ENCODE data around the gene PDE4DIP.
"Not testable (repeated sequence)": the region's sequence is repeated elsewhere in the genome, so short reads cannot be mapped to it uniquely, and the experiment has no call there.

Gene PDE4DIP

DNA sequence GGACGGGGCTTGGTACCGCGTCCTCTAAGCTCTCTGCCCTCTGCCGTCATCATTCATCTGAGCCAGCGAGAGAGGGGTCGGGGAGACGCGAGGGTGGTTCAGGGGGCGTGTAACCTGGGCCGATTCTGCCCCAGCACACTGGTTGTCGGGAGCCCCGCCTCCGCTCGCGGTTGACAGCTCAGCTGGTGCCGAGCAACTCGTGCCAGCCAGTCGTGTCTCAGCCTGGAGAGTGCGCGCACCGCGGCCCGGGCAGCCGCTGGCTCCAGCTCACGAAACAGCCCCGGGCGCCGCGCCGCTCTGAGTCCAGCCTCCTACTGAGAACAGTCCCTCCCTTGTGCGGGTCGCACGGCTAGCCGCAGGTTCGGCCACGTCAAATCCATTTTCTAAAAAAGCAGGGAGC lies at the start of gene PDE4DIP:
PDE4DIP (plus strand) TSS at position 209 of the 400 bp plus-strand sequence. CDS start 347 bp downstream, outside the sequence.
- not testable (repeated sequence) for H3K4me3 ChIP-seq (ENCODE audit: low read depth, low read length)

GRCh38 chr1:148808268-148808928 lies 35.8 kb upstream of the PDE4DIP start:
- not testable (repeated sequence) for H3K4me3 ChIP-seq (ENCODE audit: low read depth, low read length)

GRCh38 chr1:148808929-148809283 lies 35.3 kb upstream of the PDE4DIP start:
- not testable (repeated sequence) for H3K4me3 ChIP-seq (ENCODE audit: low read depth, low read length)

DNA sequence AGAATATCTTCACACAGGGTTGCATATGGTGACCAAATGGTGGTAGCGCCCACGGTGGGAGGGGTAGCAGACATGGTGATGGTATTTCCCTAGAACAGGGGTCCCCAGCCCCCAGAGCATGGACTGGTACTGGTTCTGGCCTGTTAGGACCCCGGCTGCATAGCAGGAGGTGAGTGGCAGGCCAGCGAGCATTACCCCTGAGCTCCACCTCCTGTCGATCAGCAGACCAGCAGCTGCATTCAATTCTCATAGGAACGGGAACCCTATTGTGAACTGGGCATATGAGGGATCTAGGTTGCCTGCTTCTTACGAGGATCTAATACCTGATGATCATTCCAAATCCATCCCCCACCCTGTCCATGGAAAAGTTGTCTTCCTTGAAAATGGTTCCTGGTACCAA lies 22.0 kb upstream of the PDE4DIP start:
- not testable (repeated sequence) for H3K4me3 ChIP-seq (ENCODE audit: low read depth, low read length)

DNA sequence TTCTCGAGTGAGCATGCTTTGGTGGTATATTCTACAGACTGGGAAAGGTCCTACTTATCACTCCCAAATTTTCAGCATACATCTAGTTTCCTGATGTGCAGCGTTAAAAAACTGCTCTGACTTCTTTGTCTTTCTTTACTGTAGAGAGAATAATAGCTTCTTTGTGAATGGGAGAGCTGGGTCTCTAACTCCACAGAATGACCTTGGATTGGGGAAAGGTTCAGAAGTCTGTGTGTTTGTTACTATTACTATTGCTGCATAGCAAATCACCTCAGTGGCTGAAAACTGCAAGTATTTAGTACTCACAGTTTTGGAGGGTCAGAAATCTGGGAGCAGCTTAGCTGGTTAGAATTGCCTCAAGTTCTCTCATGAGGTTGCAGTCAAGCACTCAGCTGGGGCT lies 20.4 kb upstream of the PDE4DIP start:
- H3K4me3 ChIP-seq (ENCODE audit: low read depth, low read length) = not testable (repeated sequence)

GRCh38 chr1:148825029-148825428 lies 19.2 kb upstream of the PDE4DIP start:
- H3K4me3 ChIP-seq (ENCODE audit: low read depth, low read length) = not testable (repeated sequence)

DNA sequence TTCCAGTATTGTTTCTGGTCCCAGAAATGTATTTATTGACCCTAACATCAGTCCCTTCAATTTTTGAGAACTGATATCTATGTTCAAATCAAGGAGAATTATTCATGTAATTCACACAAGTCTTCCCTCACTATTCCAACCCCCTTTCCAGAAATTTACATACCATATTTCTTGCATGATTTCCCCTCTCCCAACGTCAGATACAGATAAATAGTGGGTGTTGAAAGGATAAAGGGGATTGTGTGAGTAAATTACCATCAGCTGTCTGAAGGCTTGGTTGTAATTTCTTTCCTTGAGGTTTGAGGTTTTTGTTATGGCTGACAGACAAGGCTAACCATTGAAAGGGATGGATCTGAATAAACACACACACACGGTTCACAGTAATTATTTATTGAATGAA lies 15.7 kb upstream of the PDE4DIP start:
- H3K4me3 ChIP-seq (ENCODE audit: low read depth, low read length) = not testable (repeated sequence)

DNA sequence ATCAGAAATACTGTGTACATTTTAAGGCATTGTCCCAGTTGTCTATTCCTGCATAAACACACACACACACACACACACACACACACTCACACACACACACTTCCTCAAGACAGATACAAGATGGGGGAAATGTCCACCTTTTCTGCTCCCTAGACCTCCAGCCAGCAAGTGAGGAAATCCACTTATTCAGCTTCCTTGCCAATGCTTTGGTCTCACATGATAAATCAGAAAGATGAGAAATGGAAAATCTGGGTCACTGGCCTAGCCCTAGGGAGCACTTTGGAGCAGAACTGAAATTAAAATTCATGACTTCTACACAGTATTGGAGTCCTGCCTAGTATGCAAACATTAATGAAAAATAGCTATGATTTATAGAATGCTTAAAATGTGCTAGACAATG lies 15.3 kb upstream of the PDE4DIP start:
- not testable (repeated sequence) for H3K4me3 ChIP-seq (ENCODE audit: low read depth, low read length)

DNA sequence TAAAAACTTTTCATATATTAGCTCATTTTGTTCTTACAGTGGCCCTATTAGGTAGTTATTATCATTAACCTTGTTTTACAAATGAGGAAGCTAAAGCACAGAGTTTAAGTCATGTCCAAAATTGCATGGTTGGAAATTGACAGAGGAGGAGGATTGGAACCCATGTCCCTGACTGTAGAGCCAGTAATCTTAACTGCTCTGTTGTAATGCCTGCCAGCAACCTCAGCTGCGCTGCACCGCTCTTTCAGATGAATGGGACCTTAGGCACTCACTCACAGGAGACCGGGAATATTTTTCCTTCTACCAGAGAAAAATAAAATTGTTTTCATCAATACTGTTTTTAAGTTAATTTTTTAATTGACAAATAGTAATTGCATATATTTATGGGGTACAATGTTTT lies 14.9 kb upstream of the PDE4DIP start:
- not testable (repeated sequence) for H3K4me3 ChIP-seq (ENCODE audit: low read depth, low read length)

- H3K4me3 ChIP-seq (ENCODE audit: low read depth, low read length) = not testable (repeated sequence)
Observed at GRCh38 chr1:148841262-148841661, 3.0 kb upstream of the PDE4DIP start.

DNA sequence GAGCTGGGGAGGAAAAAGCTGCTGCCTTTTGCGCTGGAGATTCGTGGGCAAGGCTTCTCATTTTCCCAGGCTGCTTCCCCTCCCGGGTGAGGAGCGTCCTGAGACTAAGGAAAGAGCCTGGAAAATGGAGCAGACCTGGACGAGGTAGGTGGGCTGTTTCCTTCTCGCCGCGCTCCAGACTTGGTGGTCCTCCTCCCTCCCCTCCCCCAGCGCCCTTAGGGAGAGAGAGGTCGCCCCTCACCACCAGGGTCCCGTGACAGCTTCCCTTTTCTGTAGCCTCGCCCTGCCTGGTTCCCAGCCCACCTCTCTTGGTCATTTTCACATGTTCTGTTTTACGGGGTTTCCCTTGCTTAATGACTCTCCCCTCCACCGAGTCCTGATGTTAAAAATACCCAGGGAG lies 423 bp downstream of the PDE4DIP start:
- H3K4me3 ChIP-seq (ENCODE audit: low read depth, low read length) = not testable (repeated sequence)

- H3K4me3 ChIP-seq (ENCODE audit: low read depth, low read length) = not testable (repeated sequence)
Observed at GRCh38 chr1:148845068-148845467, 840 bp downstream of the PDE4DIP start.

- H3K4me3 ChIP-seq (ENCODE audit: low read depth, low read length) = not testable (repeated sequence)
Observed at GRCh38 chr1:148850347-148850746, 6.1 kb downstream of the PDE4DIP start.

DNA sequence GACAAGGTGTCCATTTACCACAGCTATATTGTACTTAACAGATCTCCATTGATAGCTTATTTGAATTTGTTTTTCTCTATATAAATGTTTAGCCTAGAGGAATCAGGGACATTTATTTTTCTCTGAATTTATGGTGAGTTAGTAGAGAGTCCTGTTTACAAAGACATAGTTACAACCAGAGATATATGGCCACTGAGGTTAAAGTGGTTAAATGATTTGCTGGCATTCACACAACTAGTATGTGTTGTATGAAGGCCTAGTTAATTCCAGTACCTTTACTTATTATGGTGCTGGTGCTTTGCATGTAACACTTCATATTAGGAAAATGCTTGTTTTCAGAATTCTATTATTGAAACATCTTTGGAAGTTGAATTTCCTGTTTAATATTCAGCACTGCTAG lies 6.6 kb downstream of the PDE4DIP start:
- H3K4me3 ChIP-seq (ENCODE audit: low read depth, low read length) = not testable (repeated sequence)

- not testable (repeated sequence) for H3K4me3 ChIP-seq (ENCODE audit: low read depth, low read length)
Observed at GRCh38 chr1:148851684-148852083, 7.5 kb downstream of the PDE4DIP start.

- H3K4me3 ChIP-seq (ENCODE audit: low read depth, low read length) = not testable (repeated sequence)
Observed at GRCh38 chr1:148853363-148853762, 9.1 kb downstream of the PDE4DIP start.

GRCh38 chr1:148854063-148854462 lies 9.8 kb downstream of the PDE4DIP start:
- H3K4me3 ChIP-seq (ENCODE audit: low read depth, low read length) = not testable (repeated sequence)

DNA sequence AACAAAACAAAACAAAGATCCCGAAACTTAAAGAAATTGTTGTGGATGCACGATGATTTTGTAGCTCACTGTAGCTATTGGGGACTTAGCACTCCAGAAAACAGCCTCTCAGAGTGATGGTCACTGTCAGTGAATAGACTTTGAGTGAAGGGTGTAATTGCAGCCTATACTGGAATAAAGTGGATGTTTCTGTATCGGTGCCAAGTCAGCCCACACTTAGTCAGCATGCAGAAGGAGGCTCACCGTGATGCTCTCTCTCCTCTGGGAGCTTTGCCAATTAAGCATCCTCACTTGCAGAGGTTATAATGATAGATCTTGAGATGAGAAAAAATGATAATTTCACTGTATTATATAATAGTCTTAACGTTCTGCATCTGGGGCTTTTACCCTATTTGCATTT lies 11.1 kb downstream of the PDE4DIP start:
- H3K4me3 ChIP-seq (ENCODE audit: low read depth, low read length) = not testable (repeated sequence)

GRCh38 chr1:148860049-148860448 lies 15.8 kb downstream of the PDE4DIP start:
- H3K4me3 ChIP-seq (ENCODE audit: low read depth, low read length) = not testable (repeated sequence)

GRCh38 chr1:148860579-148861259 lies 16.5 kb downstream of the PDE4DIP start:
- H3K4me3 ChIP-seq (ENCODE audit: low read depth, low read length) = not testable (repeated sequence)

- not testable (repeated sequence) for H3K4me3 ChIP-seq (ENCODE audit: low read depth, low read length)
Observed at GRCh38 chr1:148862590-148862989, 18.4 kb downstream of the PDE4DIP start.

DNA sequence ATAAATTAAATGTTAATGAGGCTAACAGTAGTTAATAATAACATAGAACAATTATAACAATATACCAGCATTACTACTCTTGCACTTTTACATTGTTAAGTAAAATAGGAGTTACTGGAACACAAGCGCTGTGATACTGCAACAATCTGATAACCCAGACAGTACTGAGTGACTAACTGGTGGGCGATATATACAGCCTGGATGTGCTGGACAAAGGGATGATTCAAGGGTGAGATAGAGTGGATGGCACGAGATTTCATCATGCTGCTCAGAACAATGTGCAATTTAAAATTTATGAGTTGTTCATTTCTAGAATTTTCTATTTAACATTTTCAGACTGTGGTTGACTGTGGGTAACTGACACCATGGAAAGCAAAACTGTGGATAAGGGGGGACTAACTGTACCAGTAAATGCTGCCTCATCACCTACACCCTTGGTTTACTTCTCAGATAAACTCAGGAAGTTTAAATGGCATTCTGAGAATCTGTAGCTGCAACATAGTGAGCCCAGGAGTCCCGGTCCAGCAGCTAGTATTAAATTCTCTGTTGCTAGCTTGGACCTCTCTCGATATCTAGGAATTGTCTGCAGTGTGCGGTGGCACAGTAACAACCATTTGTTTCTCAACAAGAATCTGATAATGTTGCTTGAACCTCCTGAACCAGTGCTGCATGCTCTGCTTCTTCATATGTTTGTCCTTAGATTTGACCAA lies 24.9 kb downstream of the PDE4DIP start:
- H3K4me3 ChIP-seq (ENCODE audit: low read depth, low read length) = not testable (repeated sequence)

All from iPS-11a (cell line).